PC-9 (cell line): ENCODE results near the gene RAD21L1. TPM values are rescaled to one million over a fixed set of nuclear protein-coding genes. Genes with fewer than 3 reads are reported as not detected.

ENCODE experiments used
- BruUV-seq: library from RNA; stranded (reverse); fragments of 400-500 nt; replicated peaks from 2 replicates; lab custom pipeline; 2021; lab: Mats Ljungman, UMichigan
- CTCF ChIA-PET: fragments of 300-600 bp; sonication (Branson Sonifier 250); formaldehyde crosslinking; loops from one replicate; lab custom pipeline; 2022; ENCODE audit warnings: antibody characterized with exemption; lab: Charles Lee
- POLR2A ChIA-PET: fragments of 300-600 bp; sonication (Branson Sonifier 250); formaldehyde crosslinking; loops from one replicate; lab custom pipeline; 2022; ENCODE audit warnings: antibody characterized with exemption; ENCODE audit not compliant: unreplicated experiment; lab: Charles Lee
- DNase-seq, 2 experiments: peaks; one replicate each; pipeline versions ENCODE4 v3.0.0 to v3.0.0-alpha.2; 2015 to 2022; ENCODE audit warnings: mixed read lengths in 1 of 2
- H2AFZ ChIP-seq: fragments of 200-600 bp; sonication (generic); 2 replicates; pipeline ENCODE4 v1.8.1; 2017; ENCODE audit warnings: antibody characterized with exemption
- H3F3A ChIP-seq: fragments of 200-600 bp; sonication (generic); 2 replicates; pipeline ENCODE4 v1.8.1; 2017; ENCODE audit warnings: antibody characterized with exemption, mild to moderate bottlenecking, low read depth; ENCODE audit not compliant: insufficient read depth
- H3K27ac ChIP-seq: fragments of 200-600 bp; sonication (generic); 2 replicates; pipeline ENCODE4 v1.6.1; 2016; ENCODE audit warnings: mixed run types
- H3K27me3 ChIP-seq: fragments of 200-600 bp; sonication (generic); 2 replicates; pipeline ENCODE4 v1.6.1; 2016; ENCODE audit warnings: low read depth, mixed run types; ENCODE audit not compliant: insufficient read depth
- H3K36me3 ChIP-seq: fragments of 200-600 bp; sonication (generic); 2 replicates; pipeline ENCODE4 v1.6.1; 2016; ENCODE audit warnings: low read depth, mixed run types
- H3K4me1 ChIP-seq: fragments of 200-600 bp; sonication (generic); replicated peaks from 2 replicates; pipeline ENCODE4 v1.6.1; 2016; ENCODE audit warnings: mixed run types; ENCODE audit not compliant: insufficient read depth
- H3K4me2 ChIP-seq: fragments of 200-600 bp; sonication (generic); 2 replicates; pipeline ENCODE4 v1.6.1; 2017; ENCODE audit warnings: mixed run types
- H3K4me3 ChIP-seq: fragments of 200-600 bp; sonication (generic); 2 replicates; pipeline ENCODE4 v1.6.1; 2016; ENCODE audit warnings: mixed run types
- H3K79me2 ChIP-seq: fragments of 200-600 bp; sonication (generic); 2 replicates; pipeline ENCODE4 v1.6.1; 2017; ENCODE audit warnings: low read depth, mixed run types
- H3K9me2 ChIP-seq: fragments of 200-600 bp; sonication (generic); 2 replicates; pipeline ENCODE4 v1.8.1; 2017; ENCODE audit warnings: mild to moderate bottlenecking; ENCODE audit not compliant: insufficient read depth
- H3K9me3 ChIP-seq: fragments of 200-600 bp; sonication (generic); 2 replicates; pipeline ENCODE4 v1.8.1; 2016; ENCODE audit warnings: low read depth; ENCODE audit not compliant: insufficient read depth
- H4K20me1 ChIP-seq: fragments of 200-600 bp; sonication (generic); 2 replicates; pipeline ENCODE4 v1.8.1; 2017; ENCODE audit not compliant: insufficient read depth
- EZH2 ChIP-seq: fragments of 200-600 bp; sonication (generic); IDR thresholded peaks from 2 replicates; pipeline ENCODE4 v1.8.0; 2017; ENCODE audit warnings: antibody characterized with exemption, low read depth
- intact Hi-C: fragments of 100-400 bp; cut with micrococcal nuclease; formaldehyde crosslinking; loops from one replicate; pipeline ENCODE4 v1.10.0; 2022; ENCODE audit not compliant: unreplicated experiment
- total RNA-seq: library from RNA; stranded (reverse); gene quantifications from 2 replicates; pipeline ENCODE4 v1.2.3, GENCODE V29; 2021
- TF ChIP-seq, protein P1 (sequence below): fragments of 200-600 bp; sonication (generic); conservative IDR thresholded peaks from 2 replicates; pipeline ENCODE4 v1.6.1; 2017; ENCODE audit warnings: mixed run types, antibody characterized with exemption, mild to moderate bottlenecking, moderate library complexity

RAD21L1 gene
- total RNA-seq, 1 experiment from 2014 or later, result not detected

DNA sequence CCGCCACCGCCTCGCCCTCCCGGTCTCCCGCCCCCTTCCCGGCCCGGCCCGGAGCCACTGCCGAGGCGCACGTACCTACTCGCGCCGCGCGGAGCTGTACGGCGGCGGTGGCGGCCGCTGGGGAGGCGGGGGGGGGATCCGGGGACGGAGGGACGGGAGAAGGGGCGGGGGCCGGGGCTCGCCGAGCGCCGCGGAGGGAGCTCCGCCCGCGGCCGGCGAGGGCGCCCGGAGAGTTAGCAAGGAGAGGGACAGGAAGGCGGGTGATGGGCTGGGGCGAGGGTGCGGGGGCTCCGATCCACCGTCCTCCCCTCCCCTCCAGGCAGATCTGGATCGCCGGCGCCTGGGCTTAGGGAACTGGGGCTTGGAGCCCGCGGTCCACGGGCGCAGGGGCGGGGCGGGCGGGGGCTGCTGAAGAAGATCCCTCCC, 40.5 kb upstream of the RAD21L1 start:
- BruUV-seq, result no TSS peak
- Histone ChIP-seq H2AFZ (no peak overlapping the region), H4K20me1 (no peaks in the 10 kb centered on the region), H3K36me3 (no peaks in the 10 kb centered on the region), H3K27me3 (peaks cover 23% of the 10 kb centered on the region), H3K27ac (no peak overlapping the region), H3K9me3 (no peaks in the 10 kb centered on the region), H3K9me2 (no peaks in the 10 kb centered on the region), H3K4me1 (no peaks in the 10 kb centered on the region), H3K79me2 (no peaks in the 10 kb centered on the region), H3K4me2 (peak overlapping the region; percentile 59), H3K4me3 (0 out of 2 replicates have a peak overlapping the region, but pooled peaks have one; percentile 11), H3F3A (no peaks in the 10 kb centered on the region)
- CTCF ChIA-PET, result interaction anchor here (0.5 to 0.7 kb wide), 2 partner anchors 32 to 62 kb away, joined by 3 to 6 read pairs; no protein-coding TSS in a partner anchor
- POLR2A ChIA-PET, result no interaction called here
- TF ChIP-seq, protein P1, sequence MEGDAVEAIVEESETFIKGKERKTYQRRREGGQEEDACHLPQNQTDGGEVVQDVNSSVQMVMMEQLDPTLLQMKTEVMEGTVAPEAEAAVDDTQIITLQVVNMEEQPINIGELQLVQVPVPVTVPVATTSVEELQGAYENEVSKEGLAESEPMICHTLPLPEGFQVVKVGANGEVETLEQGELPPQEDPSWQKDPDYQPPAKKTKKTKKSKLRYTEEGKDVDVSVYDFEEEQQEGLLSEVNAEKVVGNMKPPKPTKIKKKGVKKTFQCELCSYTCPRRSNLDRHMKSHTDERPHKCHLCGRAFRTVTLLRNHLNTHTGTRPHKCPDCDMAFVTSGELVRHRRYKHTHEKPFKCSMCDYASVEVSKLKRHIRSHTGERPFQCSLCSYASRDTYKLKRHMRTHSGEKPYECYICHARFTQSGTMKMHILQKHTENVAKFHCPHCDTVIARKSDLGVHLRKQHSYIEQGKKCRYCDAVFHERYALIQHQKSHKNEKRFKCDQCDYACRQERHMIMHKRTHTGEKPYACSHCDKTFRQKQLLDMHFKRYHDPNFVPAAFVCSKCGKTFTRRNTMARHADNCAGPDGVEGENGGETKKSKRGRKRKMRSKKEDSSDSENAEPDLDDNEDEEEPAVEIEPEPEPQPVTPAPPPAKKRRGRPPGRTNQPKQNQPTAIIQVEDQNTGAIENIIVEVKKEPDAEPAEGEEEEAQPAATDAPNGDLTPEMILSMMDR, result no peak
- no peak for TF ChIP-seq EZH2
- intact Hi-C loops, result no loop called here
- DNase-seq, result peak in 1 of 2 experiments; percentile 23

DNA sequence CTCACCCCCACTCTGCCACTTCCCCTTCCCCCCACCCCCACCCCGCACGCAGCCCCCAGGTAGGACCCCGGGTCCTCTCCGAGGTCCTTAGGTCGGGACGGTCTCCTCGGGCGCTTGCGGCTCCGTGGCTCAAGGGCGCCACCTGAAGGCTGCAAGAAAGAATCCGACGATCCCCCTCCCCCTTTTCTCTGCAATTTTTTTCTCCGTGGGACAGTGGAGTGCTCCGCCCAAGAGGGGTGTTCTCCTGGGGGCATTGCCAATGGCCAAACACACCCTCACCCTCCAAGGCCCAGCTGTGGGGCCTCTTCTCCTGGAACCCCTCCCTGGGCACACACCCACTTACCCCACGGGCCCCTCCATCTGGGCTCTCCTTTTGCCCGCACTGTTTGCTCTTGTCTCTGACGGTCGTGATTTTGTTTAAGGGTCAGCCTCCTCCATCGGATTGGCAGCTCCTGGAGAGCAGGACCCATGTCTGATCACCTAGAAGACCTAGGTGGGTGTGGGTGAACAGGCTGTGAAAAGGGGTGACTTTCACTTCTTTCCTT, 40.0 kb upstream of the RAD21L1 start:
- Histone ChIP-seq H3K9me3 (no peaks in the 10 kb centered on the region), H3K9me2 (no peaks in the 10 kb centered on the region), H2AFZ (no peak overlapping the region), H3K36me3 (no peaks in the 10 kb centered on the region), H3K4me1 (no peaks in the 10 kb centered on the region), H4K20me1 (no peaks in the 10 kb centered on the region), H3K27me3 (peaks cover 29% of the 10 kb centered on the region), H3F3A (no peaks in the 10 kb centered on the region), H3K4me2 (peak overlapping the region; percentile 59), H3K79me2 (no peaks in the 10 kb centered on the region), H3K27ac (no peak overlapping the region), H3K4me3 (0 out of 2 replicates have a peak overlapping the region, but pooled peaks have one; percentile 11)
- POLR2A ChIA-PET, result no interaction called here
- CTCF ChIA-PET, result no interaction called here
- TF ChIP-seq, protein P1, result peak; percentile 69
- no peak for TF ChIP-seq EZH2
- intact Hi-C loops, result no loop called here
- no TSS peak for BruUV-seq
- DNase-seq, result peak in 1 of 2 experiments; percentile 56

DNA sequence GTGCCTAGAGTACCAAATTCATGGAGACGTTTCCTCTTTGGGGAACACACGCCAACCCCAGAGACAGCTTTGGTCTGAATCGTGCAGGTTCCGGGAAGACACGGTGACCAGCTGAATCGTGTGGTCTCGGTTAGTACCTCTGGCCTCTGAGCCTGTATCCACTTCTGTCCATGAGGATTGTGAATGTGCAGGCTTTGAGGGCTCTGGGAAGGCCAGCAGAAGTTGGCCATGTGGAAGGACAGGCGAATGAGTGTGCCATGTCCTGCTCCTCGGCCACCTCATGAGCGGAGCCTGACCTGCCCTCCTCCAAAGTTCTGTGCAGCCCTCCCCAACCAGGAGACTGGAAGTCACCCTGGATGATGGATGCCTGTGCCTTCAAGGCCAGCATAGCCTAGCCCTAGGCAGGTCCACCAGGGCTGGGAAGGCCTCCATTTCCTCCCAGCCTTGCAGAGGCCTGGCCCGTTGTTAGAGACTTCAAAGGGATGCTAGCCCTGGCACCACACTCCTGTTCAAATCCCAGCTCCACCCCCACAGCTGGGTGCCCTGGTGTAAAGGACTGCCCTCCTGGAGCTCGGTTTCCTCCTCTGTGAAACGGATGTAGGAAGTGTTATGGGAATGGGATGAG, 39.4 kb upstream of the RAD21L1 start:
- no peak for DNase-seq
- H3K27ac ChIP-seq, result no peak overlapping the region
- no TSS peak for BruUV-seq
- H3K79me2 ChIP-seq, result no peaks in the 10 kb centered on the region
- H3K4me2 ChIP-seq, result no peak overlapping the region
- H4K20me1 ChIP-seq, result no peaks in the 10 kb centered on the region
- no peak overlapping the region for H3K4me3 ChIP-seq
- H3K36me3 ChIP-seq, result no peaks in the 10 kb centered on the region
- H3K9me3 ChIP-seq, result no peaks in the 10 kb centered on the region
- H3F3A ChIP-seq, result no peaks in the 10 kb centered on the region
- H3K9me2 ChIP-seq, result no peaks in the 10 kb centered on the region
- CTCF ChIA-PET, result interaction anchor here (1.3 kb wide), 1 partner anchor 14 kb away, joined by 3 read pairs; no protein-coding TSS in a partner anchor
- no peak overlapping the region for H2AFZ ChIP-seq
- POLR2A ChIA-PET, result no interaction called here
- TF ChIP-seq, protein P1, result no peak
- TF ChIP-seq EZH2, result no peak
- peaks cover 33% of the 10 kb centered on the region for H3K27me3 ChIP-seq
- no peaks in the 10 kb centered on the region for H3K4me1 ChIP-seq
- intact Hi-C loops, result no loop called here
